Measurements from ENCODE around the gene PRKCH.

Gene PRKCH

DNA sequence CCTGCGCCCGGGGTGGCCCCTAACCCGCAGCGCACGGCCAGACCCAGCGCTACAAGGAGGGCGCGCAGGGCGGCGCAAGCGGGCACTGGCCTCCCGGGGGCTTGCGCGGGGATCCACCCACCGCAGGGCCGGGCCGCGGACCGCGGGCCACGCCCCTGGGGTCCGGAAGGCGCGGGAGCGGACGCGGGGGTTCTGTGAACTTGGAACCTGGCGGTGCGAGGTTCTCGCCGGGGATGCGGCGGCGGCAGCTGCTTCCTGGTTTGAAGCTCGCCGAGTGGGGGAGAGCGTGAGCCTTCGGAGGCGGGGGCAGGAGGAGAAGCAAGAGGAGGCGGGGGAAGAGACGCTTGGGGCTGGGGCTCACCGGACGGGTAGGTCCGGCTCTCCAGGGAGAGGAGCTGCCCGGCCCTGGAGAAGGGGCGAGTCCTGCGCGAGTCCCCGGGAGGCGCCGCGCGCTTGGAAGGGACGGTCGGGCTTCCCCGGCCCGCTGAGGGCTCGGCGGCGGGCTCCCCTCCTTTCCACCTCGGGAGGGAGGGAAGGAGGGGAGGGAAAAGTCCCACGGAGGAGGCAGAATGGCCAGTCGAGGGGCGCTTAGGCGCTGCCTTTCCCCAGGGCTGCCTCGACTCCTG is at the start of gene PRKCH:
Gene PRKCH (plus strand): TSS at position 195 of the 626 bp plus-strand sequence. CDS start 523 bp downstream, outside the sequence.
- H2AFZ ChIP-seq (ENCODE audit: low read depth, low read length, severe bottlenecking), result no peak within 1 kb of the TSS

DNA sequence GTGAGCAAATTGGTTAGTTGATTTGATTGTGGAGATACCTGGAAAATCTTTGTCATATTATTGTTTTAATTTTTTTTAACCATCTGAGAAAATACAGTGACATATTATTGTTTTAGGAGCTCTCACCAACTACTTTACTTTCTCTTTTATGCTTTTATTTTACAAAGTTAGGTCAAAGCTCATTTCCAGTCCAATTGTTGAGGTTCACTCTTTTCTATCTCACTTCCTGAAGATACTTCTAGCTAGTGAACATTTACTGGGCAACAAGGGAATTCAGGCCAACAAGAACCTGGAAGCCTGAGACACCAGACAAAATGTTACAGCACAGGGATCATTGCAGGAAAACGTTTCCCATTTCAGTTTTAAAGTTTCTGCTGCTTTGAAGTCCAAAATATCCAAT is 44.1 kb upstream of the PRKCH start:
- no peaks in the 10 kb centered on the region for H3K9me3 ChIP-seq (ENCODE audit: insufficient read depth, low read length)
- TF ChIP-seq, protein P1, sequence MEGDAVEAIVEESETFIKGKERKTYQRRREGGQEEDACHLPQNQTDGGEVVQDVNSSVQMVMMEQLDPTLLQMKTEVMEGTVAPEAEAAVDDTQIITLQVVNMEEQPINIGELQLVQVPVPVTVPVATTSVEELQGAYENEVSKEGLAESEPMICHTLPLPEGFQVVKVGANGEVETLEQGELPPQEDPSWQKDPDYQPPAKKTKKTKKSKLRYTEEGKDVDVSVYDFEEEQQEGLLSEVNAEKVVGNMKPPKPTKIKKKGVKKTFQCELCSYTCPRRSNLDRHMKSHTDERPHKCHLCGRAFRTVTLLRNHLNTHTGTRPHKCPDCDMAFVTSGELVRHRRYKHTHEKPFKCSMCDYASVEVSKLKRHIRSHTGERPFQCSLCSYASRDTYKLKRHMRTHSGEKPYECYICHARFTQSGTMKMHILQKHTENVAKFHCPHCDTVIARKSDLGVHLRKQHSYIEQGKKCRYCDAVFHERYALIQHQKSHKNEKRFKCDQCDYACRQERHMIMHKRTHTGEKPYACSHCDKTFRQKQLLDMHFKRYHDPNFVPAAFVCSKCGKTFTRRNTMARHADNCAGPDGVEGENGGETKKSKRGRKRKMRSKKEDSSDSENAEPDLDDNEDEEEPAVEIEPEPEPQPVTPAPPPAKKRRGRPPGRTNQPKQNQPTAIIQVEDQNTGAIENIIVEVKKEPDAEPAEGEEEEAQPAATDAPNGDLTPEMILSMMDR (IDR thresholded peaks at IDR 0.05; ENCODE audit: insufficient read depth, low read length, poor library complexity, severe bottlenecking), result no peak
- TF ChIP-seq EZH2phosphoT487 (conservative IDR thresholded peaks at IDR 0.05; ENCODE audit: low read length), result no peak
- H4K20me1 ChIP-seq (ENCODE audit: low read depth, low read length), result no peaks in the 10 kb centered on the region; the same call in 1 of the 2 replicates
- H3K27ac ChIP-seq (ENCODE audit: low read depth, low read length), result no peak overlapping the region
- H3K9ac ChIP-seq (ENCODE audit: low read length), result no peak overlapping the region
- H3K36me3 ChIP-seq (ENCODE audit: low read length), result no peaks in the 10 kb centered on the region
- no peaks in the 10 kb centered on the region for H3K9me2 ChIP-seq (replicated peaks; ENCODE audit: insufficient read depth, low read length)
- no peaks in the 10 kb centered on the region for H3F3A ChIP-seq (ENCODE audit: insufficient read depth)
- H3K27me3 ChIP-seq (ENCODE audit: low read length), result no peaks in the 10 kb centered on the region
- H2AFZ ChIP-seq (ENCODE audit: low read depth, low read length, severe bottlenecking), result no peak overlapping the region
- H3K79me2 ChIP-seq (ENCODE audit: insufficient read depth, low read length), result no peaks in the 10 kb centered on the region
- H3K4me2 ChIP-seq (ENCODE audit: low read depth, low read length, poor library complexity, severe bottlenecking), result no peak overlapping the region
- H3K4me3 ChIP-seq (ENCODE audit: insufficient read depth, low read length, poor library complexity, severe bottlenecking), result no peak overlapping the region

More for the DNA sequence above, at the start of gene PRKCH:
- Histone ChIP-seq H3K9ac (ENCODE audit: low read length) (no peak within 1 kb of the TSS), H3K27ac (ENCODE audit: low read depth, low read length) (no peak within 1 kb of the TSS), H3K27me3 (ENCODE audit: low read length) (no peaks in the 10 kb centered on the region), H3K9me3 (ENCODE audit: insufficient read depth, low read length) (no peaks in the 10 kb centered on the region), H3K4me3 (ENCODE audit: insufficient read depth, low read length, poor library complexity, severe bottlenecking) (no peak within 1 kb of the TSS), H3F3A (ENCODE audit: insufficient read depth) (no peaks in the 10 kb centered on the region), H3K4me2 (ENCODE audit: low read depth, low read length, poor library complexity, severe bottlenecking) (peak within 1 kb of the TSS; percentile 19), H3K9me2 (replicated peaks; ENCODE audit: insufficient read depth, low read length) (no peaks in the 10 kb centered on the region), H3K79me2 (ENCODE audit: insufficient read depth, low read length) (no peaks in the 10 kb centered on the region), H3K36me3 (ENCODE audit: low read length) (no peaks in the 10 kb centered on the region), H4K20me1 (ENCODE audit: low read depth, low read length) (no peaks in the 10 kb centered on the region)
- TF ChIP-seq, protein P1 (IDR thresholded peaks at IDR 0.05; ENCODE audit: insufficient read depth, low read length, poor library complexity, severe bottlenecking), result no peak
- no peak for TF ChIP-seq EZH2phosphoT487 (conservative IDR thresholded peaks at IDR 0.05; ENCODE audit: low read length)

- Histone ChIP-seq H3K27me3 (ENCODE audit: low read length) (no peaks in the 10 kb centered on the region), H3K4me3 (ENCODE audit: insufficient read depth, low read length, poor library complexity, severe bottlenecking) (no peak overlapping the region), H3F3A (ENCODE audit: insufficient read depth) (no peaks in the 10 kb centered on the region), H4K20me1 (ENCODE audit: low read depth, low read length) (no peaks in the 10 kb centered on the region; the same call in 1 of the 2 replicates), H3K36me3 (ENCODE audit: low read length) (no peaks in the 10 kb centered on the region), H3K9ac (ENCODE audit: low read length) (no peak overlapping the region), H3K4me2 (ENCODE audit: low read depth, low read length, poor library complexity, severe bottlenecking) (no peak overlapping the region), H3K27ac (ENCODE audit: low read depth, low read length) (no peak overlapping the region), H3K9me2 (replicated peaks; ENCODE audit: insufficient read depth, low read length) (no peaks in the 10 kb centered on the region), H2AFZ (ENCODE audit: low read depth, low read length, severe bottlenecking) (no peak overlapping the region), H3K9me3 (ENCODE audit: insufficient read depth, low read length) (no peaks in the 10 kb centered on the region), H3K79me2 (ENCODE audit: insufficient read depth, low read length) (no peaks in the 10 kb centered on the region)
- TF ChIP-seq, protein P1 (IDR thresholded peaks at IDR 0.05; ENCODE audit: insufficient read depth, low read length, poor library complexity, severe bottlenecking), result no peak
- TF ChIP-seq EZH2phosphoT487 (conservative IDR thresholded peaks at IDR 0.05; ENCODE audit: low read length), result no peak
These were observed 43.6 kb upstream of the PRKCH start for GRCh38 chr14:61277784-61278183.

Data from SU-DHL-6 (cell line).